Measurements from ENCODE around the gene NCOA1.

The NCOA1 gene

DNA sequence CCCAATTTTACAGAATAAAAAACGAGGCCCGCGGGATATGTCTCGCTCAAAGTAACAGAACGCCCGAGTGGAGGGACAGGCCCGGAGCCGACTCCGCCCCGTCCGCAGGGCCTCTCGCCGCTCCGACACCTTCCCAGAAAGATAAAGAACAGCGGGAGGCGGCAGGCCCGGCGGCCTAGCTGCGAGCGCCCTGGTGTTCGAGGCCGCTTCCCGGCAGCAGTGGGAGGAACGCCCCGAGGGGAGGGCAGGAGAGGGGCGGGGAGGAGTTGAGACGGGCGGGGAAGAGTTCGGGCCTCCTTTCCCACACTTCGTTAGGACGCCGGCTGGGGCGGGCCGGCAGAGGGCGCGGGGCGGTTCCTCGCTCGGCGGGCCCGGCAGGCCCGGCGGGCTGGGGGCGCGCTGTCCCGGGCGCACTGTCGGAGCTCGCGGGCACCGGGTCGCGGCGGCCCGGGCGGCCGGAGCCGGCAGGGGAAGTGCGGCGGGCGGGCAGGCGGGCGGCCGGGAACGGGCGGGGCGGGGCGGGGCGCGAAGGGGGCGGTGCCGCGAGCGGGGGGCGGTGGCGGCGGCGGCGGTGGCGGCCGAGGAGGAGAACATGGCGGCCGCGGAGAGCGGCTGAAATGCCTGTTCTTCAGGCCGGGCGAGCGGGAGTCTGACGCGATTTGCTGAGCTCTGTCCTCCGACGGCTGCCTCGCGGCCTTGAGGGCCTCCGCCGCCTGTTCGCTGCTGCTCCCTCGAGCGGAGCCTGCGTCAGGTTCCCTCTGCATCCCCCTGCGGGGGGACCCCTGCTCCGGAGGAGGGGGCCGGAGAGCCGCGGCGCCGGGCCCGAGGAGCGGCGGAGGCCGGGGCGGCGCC is at the start of gene NCOA1:
Gene NCOA1 (plus strand): TSS at position 565 of the 852 bp plus-strand sequence. CDS start 167,424 bp downstream, outside the sequence.
- peak; percentile 65 to 84 for DNase-seq

DNA sequence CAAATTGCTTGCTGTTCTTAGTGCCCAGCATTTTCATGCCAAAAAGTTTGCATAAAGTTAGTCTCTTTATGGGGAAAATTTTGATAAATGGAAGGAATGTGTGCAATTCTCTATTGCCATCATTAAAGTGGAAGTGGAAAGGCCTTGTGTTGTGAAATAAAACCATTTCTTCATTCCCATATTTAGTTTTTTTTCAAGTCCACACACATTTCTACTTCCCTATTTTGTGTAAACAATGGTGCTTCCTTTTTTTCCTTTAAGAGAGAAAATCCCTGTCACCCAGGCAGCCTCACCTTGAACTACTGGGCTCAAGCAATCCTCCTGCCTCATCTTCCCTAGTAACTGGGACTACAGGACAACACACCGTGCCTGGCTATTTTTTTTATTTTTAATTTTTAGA is 42.3 kb upstream of the NCOA1 start:
- DNase-seq, result no peak

DNA sequence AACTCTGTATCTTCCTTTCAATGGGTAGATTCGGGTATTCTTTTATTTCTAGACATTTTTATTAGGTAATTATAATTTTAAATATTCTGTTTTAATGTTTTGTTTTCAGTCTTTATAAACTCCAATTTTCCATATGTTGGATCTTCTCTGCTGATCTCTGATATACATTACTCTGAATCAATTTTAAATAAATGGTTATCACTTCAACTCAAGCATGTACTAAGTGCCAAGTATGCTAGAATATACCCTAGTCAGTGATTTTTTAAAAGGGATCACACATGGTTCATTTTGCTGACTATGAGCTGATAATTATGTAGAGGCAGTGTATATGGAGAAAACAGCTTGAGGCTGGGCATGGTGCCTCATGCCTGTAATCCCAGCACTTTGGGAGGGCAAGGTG is 41.7 kb upstream of the NCOA1 start:
- no peak for DNase-seq

- no peak for DNase-seq
These were observed 39.1 kb upstream of the NCOA1 start for GRCh38 chr2:24451805-24452501.

DNA sequence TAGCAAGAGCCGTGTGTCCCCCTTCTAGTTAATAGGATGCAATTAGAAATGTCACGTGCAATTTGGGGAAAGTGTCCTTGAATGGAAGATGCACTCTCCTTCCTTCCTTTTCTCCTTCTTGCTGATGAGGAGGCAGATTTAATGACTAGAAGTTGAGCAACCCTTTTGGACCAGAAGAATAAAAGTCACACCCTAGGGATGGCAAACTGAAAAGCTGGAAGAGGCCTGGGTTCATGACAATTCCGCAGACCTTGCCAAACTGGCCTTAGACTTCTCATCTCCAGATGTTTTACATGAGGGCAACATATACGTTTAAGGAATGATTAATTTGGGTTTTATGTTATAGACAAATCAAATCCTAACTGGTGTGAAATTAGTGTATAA is 38.6 kb upstream of the NCOA1 start:
- no peak for DNase-seq

DNA sequence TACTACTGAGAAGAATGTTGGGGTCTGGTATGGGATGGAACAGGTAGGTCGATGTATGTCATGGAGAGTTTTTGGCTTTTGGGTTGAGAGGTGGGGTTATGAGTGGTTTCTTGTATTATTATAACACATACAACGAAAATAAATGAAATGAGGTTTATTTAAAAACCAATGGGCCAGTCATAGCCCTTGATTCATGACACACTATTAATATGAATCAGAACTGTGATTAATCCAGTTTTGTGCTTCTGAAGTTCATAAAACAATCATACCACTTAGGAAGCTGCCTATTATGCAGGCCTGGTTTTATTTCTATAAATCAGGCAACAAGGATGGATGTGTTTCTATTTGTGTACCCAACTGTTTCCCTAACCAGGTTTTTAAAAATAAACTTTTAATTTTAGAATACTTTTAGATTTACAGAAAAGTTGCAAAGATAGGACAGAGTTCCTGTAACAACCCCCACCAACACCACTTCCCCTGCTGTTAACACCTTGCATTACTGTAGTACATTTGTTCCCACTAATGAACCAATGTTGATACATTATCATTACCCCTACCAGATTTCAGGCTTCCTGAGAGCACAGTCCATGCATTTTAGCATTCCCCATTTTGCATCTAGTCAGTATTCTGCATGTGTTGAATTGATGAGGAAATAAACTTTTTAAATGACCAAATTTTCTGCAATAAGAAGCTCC is 37.5 kb upstream of the NCOA1 start:
- no peak for DNase-seq

GRCh38 chr2:24454294-24454693 is 36.8 kb upstream of the NCOA1 start:
- no peak for DNase-seq

DNA sequence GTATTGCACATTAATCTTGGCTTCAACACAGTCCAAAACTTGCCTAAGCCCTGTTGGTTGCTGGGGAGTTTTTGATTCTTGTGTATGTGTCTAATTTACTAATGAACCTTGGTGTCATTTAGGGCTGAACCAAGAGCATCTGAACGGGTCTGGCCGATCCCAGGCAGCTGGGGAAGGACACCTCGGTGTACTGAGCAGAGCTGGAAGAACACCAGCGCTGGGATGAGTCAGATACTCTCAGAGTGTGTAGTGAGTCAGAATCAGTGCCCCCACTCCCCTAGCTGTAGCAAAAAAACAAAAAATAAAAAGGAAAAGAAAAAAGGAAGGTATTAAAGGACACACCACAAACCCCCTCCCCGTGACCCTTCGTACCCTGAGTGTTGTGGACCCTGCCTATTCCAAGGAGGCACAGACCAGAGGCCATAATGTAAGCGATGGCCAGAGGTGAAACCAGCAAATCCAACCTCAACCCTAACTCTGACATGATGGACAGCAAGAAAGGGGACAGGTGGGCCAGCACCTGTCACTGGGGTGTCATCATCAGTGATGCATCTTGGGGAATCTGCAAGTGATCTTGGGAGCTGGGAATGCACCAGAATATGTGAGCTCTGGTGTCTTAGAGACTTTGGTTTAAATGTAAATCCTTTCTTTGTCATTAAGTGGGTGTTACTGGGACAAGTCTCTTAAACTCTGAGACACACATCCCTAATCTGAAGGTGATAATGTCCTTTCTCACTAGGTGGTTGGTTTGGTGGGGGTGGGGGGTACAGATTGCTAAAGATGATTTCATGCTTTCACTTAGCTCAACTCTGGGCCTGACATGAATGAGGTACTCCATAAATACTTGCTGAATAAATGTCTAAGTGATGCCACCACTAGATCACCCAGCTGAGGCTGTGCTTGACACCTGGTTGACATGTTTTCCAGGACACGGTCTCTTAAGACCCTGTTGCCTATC is 34.2 kb upstream of the NCOA1 start:
- no peak for DNase-seq

- no peak for DNase-seq
These were observed 33.2 kb upstream of the NCOA1 start for GRCh38 chr2:24457696-24458386.

GRCh38 chr2:24459224-24460161 is 31.6 kb upstream of the NCOA1 start:
- DNase-seq, result peak in 1 of 2 experiments; percentile 30

DNA sequence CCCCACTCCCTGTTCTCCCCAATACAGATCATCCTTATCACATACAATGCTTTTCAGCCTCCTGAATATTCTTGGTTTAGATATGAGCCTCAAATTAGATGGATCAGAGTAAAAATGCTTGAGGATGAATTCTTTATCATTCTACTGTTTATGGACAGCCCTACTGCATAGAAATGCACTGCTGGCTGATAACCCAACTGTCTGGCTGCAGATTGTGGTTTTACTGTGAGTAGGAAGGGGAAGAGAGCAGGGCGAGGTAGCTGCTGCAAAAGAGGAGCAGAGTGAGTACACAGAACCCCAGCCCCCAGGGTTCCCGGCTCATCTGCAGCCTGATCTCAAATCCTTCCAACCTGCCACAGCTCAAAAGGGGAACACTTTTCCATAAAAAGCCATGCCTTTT is 29.4 kb upstream of the NCOA1 start:
- no peak for DNase-seq

DNA sequence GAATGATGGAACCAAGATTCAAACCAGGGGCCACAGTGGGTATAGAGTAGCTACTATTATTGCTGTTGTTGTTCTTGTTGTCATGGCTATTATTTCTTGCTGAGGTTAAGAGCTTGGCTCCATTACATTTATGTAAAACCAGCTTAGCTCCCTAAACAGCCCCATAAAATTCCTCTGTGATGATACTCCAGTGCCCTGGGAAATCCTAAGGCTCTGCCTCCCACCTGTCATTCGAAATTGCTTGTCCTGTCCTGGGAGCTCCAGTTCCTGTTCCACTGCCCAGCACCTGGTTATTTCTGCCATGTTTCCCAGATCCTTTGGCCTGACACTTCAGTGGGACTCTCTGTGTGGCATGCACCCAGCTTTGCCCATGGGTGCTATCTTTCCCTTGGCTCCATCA is 27.8 kb upstream of the NCOA1 start:
- no peak for DNase-seq

GRCh38 chr2:24466871-24467870 is 23.9 kb upstream of the NCOA1 start:
- DNase-seq, result peak; percentile 21 to 51

GRCh38 chr2:24468453-24468852 is 22.6 kb upstream of the NCOA1 start:
- peak; percentile 13 to 70 for DNase-seq

GRCh38 chr2:24469148-24469650 is 21.9 kb upstream of the NCOA1 start:
- no peak for DNase-seq

DNA sequence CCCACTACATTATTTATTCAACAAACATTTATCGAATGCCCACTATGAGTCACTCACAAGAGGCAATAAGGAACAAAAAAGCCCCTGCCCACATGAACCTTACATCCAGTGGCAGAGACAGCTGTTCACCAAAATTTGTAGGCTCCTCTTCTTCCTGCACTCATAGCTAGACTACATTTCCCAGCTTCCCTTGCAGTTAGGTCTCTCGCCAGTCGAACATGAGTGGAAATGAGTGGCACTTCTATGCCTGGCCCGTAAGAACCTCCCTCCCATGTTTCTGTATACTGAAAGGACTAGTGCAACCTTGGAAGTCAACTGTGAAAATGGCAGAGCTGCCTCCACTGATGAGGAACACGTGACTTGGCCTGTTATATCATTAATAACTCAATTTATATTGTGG is 19.4 kb upstream of the NCOA1 start:
- DNase-seq, result peak; percentile 45

- DNase-seq, result no peak
These were observed 18.6 kb upstream of the NCOA1 start for GRCh38 chr2:24472416-24472815.

DNA sequence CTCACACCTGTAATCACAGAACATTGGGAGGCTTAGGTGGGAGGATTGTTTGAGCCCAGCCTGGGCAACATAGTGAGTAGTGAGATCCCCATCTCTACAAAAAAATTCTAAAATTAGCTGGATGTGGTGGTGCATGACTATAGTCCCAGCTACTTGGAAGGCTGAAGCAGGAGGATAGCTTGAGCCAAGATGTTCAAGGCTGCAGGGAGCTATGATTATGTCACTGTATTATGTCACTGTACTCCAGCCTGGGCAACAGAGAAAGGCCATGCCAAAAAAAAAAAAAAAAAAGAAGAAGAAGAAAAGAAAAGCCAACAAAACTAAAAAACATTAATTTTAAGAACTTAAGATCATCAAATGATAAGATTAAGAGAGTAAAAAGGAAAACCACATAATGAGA is 17.4 kb upstream of the NCOA1 start:
- DNase-seq, result no peak

DNA sequence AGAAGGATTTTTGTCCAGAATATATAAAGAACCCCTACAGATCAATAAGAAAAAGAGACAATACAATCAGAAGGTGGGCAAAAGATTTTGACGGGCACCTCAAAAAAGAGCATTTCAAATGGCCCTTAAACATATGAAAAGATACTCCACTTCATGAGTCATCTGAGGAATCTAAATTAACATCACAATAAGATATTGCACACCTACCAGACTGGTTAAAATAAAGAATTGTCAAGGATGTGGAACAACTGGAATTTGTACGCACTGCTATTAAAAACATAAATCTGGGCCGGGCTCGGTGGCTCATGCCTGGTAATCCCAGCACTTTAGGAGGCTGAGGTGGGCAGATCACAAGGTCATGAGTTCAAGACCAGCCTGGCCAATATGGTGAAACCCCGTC is 17.0 kb upstream of the NCOA1 start:
- DNase-seq, result no peak

Data from NCI-H524 (cell line).